Daoy (cell line): ENCODE results near the gene DOLK. TPM values are rescaled to one million over a fixed set of nuclear protein-coding genes. Genes with fewer than 3 reads are reported as not detected.

Experiments used
- DNase-seq: peaks from one replicate; pipeline ENCODE4 v3.0.0-alpha.2; 2015; ENCODE audit warnings: low read depth
- total RNA-seq: library from RNA; depleted of rRNA; stranded (reverse); fragments of >200 nt; shearing (Covaris generic); gene quantifications from 2 replicates; pipeline ENCODE4 v1.2.3, GENCODE V29; 2014

The DOLK gene
- total RNA-seq, 1 experiment from 2014 or later, result 17.1 TPM

GRCh38 chr9:128933731-128934130 lies 13.7 kb downstream of the DOLK start:
- DNase-seq, result no peak

GRCh38 chr9:128929560-128929959 lies 17.8 kb downstream of the DOLK start:
- DNase-seq, result no peak

GRCh38 chr9:128928624-128929023 lies 18.8 kb downstream of the DOLK start:
- no peak for DNase-seq

- DNase-seq, result peak; percentile 74
Measured at GRCh38 chr9:128927731-128928411, 19.5 kb downstream of the DOLK start.

GRCh38 chr9:128923493-128923883 lies 23.9 kb downstream of the DOLK start:
- no peak for DNase-seq

- DNase-seq, result no peak
Measured at GRCh38 chr9:128921881-128922763, 25.3 kb downstream of the DOLK start.

GRCh38 chr9:128920381-128921058 lies 26.9 kb downstream of the DOLK start, which contains the start of gene PHYHD1:
PHYHD1 (plus strand) TSS chr9:128920982; CDS start chr9:128922324, 1,342 bp downstream.
- DNase-seq, result peak; percentile 73

- no peak for DNase-seq
Measured at GRCh38 chr9:128919402-128920089, 27.9 kb downstream of the DOLK start.

- DNase-seq, result no peak
Measured at GRCh38 chr9:128918921-128919320, 28.5 kb downstream of the DOLK start.

- DNase-seq, result no peak
Measured at GRCh38 chr9:128917151-128917849, 30.1 kb downstream of the DOLK start.

- no peak for DNase-seq
Measured at GRCh38 chr9:128916745-128917144, 30.7 kb downstream of the DOLK start.

GRCh38 chr9:128916204-128916603 lies 31.2 kb downstream of the DOLK start:
- no peak for DNase-seq

- no peak for DNase-seq
Measured at GRCh38 chr9:128913995-128914772, 33.2 kb downstream of the DOLK start.

- DNase-seq, result no peak
Measured at GRCh38 chr9:128913048-128913900, 34.1 kb downstream of the DOLK start.

- DNase-seq, result peak; percentile 91
Measured at GRCh38 chr9:128912270-128912853, 35.0 kb downstream of the DOLK start.

GRCh38 chr9:128911529-128912035 lies 35.8 kb downstream of the DOLK start:
- peak; percentile 93 for DNase-seq

- no peak for DNase-seq
Measured at GRCh38 chr9:128910906-128911305, 36.5 kb downstream of the DOLK start.

- no peak for DNase-seq
Measured at GRCh38 chr9:128909859-128910258, 37.5 kb downstream of the DOLK start.

GRCh38 chr9:128908372-128908771 lies 39.0 kb downstream of the DOLK start:
- no peak for DNase-seq
